Measurements from ENCODE around the gene ZNF587B. TPM values are rescaled to one million over a fixed set of nuclear protein-coding genes. Genes with fewer than 3 reads are reported as not detected.
"Not testable (repeated sequence)": the region's sequence is repeated elsewhere in the genome, so short reads cannot be mapped to it uniquely, and the experiment has no call there.

Gene ZNF587B
- total RNA-seq, 1 donor from 2014 or later, result 17.2 TPM

DNA sequence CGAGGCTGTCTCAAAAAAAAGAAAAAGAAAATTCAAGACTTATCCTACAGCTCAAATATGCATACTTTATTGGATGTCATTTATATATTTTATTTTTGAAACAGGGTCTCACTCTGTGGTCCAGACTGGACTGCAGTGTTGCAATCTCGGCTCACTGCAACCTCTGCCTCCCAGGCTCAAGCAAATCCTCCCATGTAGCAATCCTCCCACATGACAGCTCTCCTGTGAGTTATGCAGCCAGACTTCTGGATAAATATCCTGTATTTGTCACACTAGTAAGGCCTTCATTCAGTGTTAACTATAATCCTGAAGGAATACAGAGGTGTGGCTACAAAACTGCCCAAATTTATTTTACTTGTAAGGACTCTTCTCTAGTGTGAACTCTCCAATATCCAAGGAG, 22.6 kb upstream of the ZNF587B start:
- Histone ChIP-seq H3K4me1 (ENCODE audit: control insufficient read depth in 3 of 3, insufficient read depth in 3 of 3, low read length in 3 of 3) (peaks cover 0 to 2% (median under 1%) of the 10 kb centered on the region in 3 donors), H3K36me3 (ENCODE audit: control insufficient read depth in 3 of 3, insufficient read depth in 3 of 3, low read length in 3 of 3) (peaks cover 8 to 28% (median 19%) of the 10 kb centered on the region in 3 donors), H3K27ac (ENCODE audit: low read depth, low read length) (no peak overlapping the region), H3K9ac (ENCODE audit: low read depth in 1 of 3, low read length in 3 of 3) (no peak overlapping the region), H3K9me3 (ENCODE audit: control insufficient read depth in 3 of 3, low read length in 3 of 3) (no peaks in the 10 kb centered on the region), H3K4me3 (ENCODE audit: low read length in 3 of 3) (no peak overlapping the region), H3K27me3 (ENCODE audit: control insufficient read depth in 3 of 3, insufficient read depth in 3 of 3, low read length in 3 of 3) (no peaks in the 10 kb centered on the region)

DNA sequence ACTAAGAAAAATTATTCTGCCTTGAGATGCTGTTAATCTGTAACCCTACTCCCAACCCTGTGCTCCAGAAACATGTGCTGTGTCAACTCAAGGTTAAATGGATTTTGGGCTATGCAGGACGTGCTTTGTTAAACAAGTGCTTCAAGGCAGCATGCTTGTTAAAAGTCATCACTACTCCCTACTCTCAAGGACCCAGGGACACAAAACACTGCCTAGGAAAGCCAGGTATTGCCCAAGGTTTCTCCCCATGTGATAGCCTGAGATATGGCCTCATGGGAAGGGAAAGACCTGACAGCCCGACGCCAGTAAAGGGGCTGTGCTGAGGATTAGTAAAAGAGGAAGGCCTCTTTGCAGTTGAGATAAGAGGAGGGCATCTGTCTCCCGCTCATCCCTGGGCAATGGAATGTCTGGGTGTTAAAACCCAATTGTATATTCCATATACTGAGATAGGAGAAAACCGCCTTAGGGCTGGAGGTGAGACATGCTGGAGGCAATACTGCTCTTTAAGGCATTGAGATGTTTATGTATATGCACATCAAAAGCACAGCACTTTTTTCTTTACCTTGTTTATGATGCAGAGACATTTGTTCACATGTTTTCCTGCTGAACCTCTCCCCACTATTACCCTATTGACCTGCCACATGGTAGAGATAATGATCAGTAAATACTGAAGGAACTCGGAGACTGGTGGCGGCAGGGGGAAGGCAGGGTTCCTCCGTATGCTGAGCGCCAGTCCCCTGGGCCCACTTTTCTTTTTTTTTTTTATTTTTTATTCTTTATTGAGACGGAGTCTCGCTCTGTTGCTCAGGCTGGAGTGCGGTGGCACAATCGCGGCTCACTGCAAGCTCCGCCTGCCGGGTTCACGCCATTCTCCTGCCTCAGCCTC, 19.4 kb upstream of the ZNF587B start:
- Histone ChIP-seq H3K36me3 (ENCODE audit: control insufficient read depth in 3 of 3, insufficient read depth in 3 of 3, low read length in 3 of 3) (peaks cover 8 to 28% (median 19%) of the 10 kb centered on the region in 3 donors), H3K4me1 (ENCODE audit: control insufficient read depth in 3 of 3, insufficient read depth in 3 of 3, low read length in 3 of 3) (peaks cover 13 to 18% (median 17%) of the 10 kb centered on the region in 3 donors)
- not testable (repeated sequence) for H3K9ac ChIP-seq (ENCODE audit: low read depth in 1 of 3, low read length in 3 of 3); H3K9me3 ChIP-seq (ENCODE audit: control insufficient read depth in 3 of 3, low read length in 3 of 3); H3K27ac ChIP-seq (ENCODE audit: low read depth, low read length); H3K4me3 ChIP-seq (ENCODE audit: low read length in 3 of 3); H3K27me3 ChIP-seq (ENCODE audit: control insufficient read depth in 3 of 3, insufficient read depth in 3 of 3, low read length in 3 of 3)

DNA sequence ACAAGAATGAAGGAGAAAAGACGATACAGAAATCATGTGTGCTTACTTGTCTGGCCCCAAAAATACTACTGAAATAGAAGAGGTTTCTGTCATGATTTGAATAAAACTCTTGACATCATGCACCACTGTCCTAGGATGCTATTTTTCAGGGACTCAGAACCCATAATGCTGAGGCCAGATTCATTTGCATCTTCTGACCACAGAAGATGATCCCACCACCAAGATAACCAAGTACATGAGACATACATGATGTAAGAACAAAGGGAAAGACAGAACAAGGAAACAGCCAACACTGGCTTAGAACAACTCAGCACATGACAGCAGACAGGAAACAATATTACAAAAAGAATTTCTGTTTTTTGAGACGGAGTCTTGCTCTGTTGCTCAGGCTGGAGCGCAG, 17.9 kb upstream of the ZNF587B start:
- peaks cover 13 to 18% (median 17%) of the 10 kb centered on the region in 3 donors for H3K4me1 ChIP-seq (ENCODE audit: control insufficient read depth in 3 of 3, insufficient read depth in 3 of 3, low read length in 3 of 3)
- H3K27ac ChIP-seq (ENCODE audit: low read depth, low read length), result no peak overlapping the region
- H3K9me3 ChIP-seq (ENCODE audit: control insufficient read depth in 3 of 3, low read length in 3 of 3), result no peaks in the 10 kb centered on the region
- H3K4me3 ChIP-seq (ENCODE audit: low read length in 3 of 3), result no peak overlapping the region
- no peak overlapping the region for H3K9ac ChIP-seq (ENCODE audit: low read depth in 1 of 3, low read length in 3 of 3)
- H3K27me3 ChIP-seq (ENCODE audit: control insufficient read depth in 3 of 3, insufficient read depth in 3 of 3, low read length in 3 of 3), result no peaks in the 10 kb centered on the region
- H3K36me3 ChIP-seq (ENCODE audit: control insufficient read depth in 3 of 3, insufficient read depth in 3 of 3, low read length in 3 of 3), result peaks cover 5 to 28% (median 19%) of the 10 kb centered on the region in 3 donors

DNA sequence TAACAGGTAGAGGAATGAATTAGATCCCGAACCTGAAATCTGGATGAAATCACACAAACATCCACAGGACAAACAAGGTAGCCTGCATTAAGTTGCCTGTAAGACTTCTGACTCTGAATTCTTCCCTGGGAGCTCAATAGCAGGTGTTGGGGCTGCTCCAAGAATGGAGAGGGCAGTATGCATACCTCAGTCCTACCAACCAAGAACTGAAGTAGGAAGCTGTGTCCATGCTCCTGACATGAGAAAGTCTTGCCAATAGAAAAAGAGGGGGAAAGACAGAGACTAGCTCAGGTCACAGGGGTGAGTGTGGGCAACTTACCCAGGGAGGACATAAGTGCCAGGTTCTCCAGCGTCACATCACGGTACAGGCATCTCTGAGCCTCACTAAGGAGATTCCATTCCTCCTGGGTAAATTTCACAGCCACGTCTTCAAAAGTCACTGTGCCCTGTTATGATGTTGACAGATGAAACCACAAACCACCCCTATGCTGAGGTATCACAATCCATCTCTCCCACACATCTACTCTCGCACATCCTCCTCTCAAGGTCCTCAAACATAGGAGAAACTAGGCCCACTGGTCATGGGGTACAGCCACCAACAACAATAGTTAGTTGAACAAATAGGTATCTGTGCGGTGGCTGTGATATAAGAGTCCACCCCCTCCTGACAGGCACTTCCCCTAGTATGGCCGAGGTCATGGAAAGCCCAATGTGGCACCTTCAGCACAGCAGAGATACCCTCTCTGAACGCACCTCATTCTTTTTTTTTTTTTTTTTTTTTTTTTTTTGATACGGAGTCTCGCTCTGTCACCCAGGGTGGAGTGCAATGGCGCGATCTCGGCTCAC, 16.9 kb upstream of the ZNF587B start:
- H3K9me3 ChIP-seq (ENCODE audit: control insufficient read depth in 3 of 3, low read length in 3 of 3); H3K27me3 ChIP-seq (ENCODE audit: control insufficient read depth in 3 of 3, insufficient read depth in 3 of 3, low read length in 3 of 3); H3K9ac ChIP-seq (ENCODE audit: low read depth in 1 of 3, low read length in 3 of 3); H3K27ac ChIP-seq (ENCODE audit: low read depth, low read length): not testable (repeated sequence)
- Histone ChIP-seq H3K4me1 (ENCODE audit: control insufficient read depth in 3 of 3, insufficient read depth in 3 of 3, low read length in 3 of 3) (peaks cover 13 to 18% (median 17%) of the 10 kb centered on the region in 3 donors), H3K36me3 (ENCODE audit: control insufficient read depth in 3 of 3, insufficient read depth in 3 of 3, low read length in 3 of 3) (peaks cover 2 to 20% (median 12%) of the 10 kb centered on the region in 3 donors), H3K4me3 (ENCODE audit: low read length in 3 of 3) (peak overlapping the region in 1 of 3 donors; percentile 97)

DNA sequence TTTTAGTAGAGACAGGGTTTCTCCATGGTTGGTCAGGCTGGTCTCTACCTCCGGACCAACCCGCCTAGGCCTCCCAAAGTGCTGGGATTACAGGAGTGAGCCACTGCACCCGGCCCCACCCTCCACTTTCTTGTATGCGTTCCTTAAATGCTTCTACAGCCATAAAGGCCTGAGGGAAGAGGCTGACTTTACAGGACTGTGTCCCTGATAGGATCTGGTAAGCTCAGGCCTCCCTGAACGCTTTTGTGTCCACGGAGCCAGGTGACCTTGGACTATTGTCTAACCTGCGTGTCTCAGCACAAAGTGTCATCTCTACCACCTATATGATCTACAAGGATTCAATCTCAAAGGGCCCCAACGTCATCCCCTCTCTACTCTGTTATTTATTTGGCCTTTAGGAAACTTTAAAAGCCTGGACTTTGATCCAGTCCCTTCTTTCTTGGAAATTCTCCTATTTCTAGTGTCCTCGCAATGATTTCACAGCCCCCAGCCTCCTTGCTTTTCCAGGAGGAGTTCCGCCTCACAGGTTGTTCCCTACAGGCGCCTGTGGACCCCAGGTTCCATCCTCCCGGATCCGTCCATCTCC, 16.1 kb upstream of the ZNF587B start:
- no peaks in the 10 kb centered on the region for H3K27me3 ChIP-seq (ENCODE audit: control insufficient read depth in 3 of 3, insufficient read depth in 3 of 3, low read length in 3 of 3)
- peak overlapping the region; percentile 74 for H3K27ac ChIP-seq (ENCODE audit: low read depth, low read length)
- peaks cover 13 to 18% (median 17%) of the 10 kb centered on the region in 3 donors for H3K4me1 ChIP-seq (ENCODE audit: control insufficient read depth in 3 of 3, insufficient read depth in 3 of 3, low read length in 3 of 3)
- H3K9ac ChIP-seq (ENCODE audit: low read depth in 1 of 3, low read length in 3 of 3), result peak overlapping the region; percentile 91 to 97 (median 92)
- peaks cover 2 to 16% (median 9%) of the 10 kb centered on the region in 3 donors for H3K36me3 ChIP-seq (ENCODE audit: control insufficient read depth in 3 of 3, insufficient read depth in 3 of 3, low read length in 3 of 3)
- H3K9me3 ChIP-seq (ENCODE audit: control insufficient read depth in 3 of 3, low read length in 3 of 3), result no peaks in the 10 kb centered on the region
- peak overlapping the region; percentile 93 to 97 (median 93) for H3K4me3 ChIP-seq (ENCODE audit: low read length in 3 of 3)

DNA sequence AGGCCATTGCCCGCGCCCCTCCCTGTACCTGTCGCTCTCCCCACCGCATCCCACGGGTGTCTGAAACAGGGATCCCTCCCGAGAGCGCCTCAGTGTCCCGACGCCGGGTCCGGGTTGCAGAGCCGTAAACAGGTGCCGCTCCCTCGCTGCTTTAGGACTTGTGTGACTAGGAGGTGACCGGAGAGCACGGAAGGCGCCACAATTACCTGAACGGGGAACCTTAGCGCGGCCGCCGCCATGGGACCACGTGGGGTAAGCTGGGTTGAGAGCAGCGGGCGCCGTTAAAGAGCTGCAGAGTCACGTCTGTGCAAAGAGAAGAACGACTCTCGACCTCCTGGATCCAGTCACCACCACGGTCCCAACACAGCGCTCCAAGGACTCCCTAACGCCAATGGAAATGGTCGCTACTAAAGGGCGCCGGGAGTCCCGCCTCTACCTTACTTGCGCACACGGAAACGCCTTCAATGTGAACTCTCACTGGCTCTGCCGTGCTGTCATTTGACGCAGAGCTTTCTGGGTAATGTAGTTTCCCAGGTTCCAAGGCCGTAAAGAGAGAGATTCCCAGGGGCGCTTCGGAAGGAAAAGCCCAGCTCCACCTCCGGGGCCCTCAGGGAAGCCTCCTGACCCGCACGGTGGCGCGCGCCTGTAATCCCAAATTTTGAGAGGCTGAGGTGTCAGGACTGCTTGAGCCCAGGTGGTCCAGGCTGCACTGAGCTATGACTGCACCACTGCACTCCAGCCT, 15.4 kb upstream of the ZNF587B start, which contains the start of gene ZNF552:
Gene ZNF552, minus strand, starts transcription at position 409 of the 742 bp plus-strand sequence. Its CDS starts 170 bp downstream, at position 239.
- peak within 1 kb of the TSS; percentile 93 to 97 (median 93) for H3K4me3 ChIP-seq (ENCODE audit: low read length in 3 of 3)
- H3K4me1 ChIP-seq (ENCODE audit: control insufficient read depth in 3 of 3, insufficient read depth in 3 of 3, low read length in 3 of 3), result peaks cover 14 to 18% (median 17%) of the 10 kb centered on the region in 3 donors
- H3K9ac ChIP-seq (ENCODE audit: low read depth in 1 of 3, low read length in 3 of 3), result peak within 1 kb of the TSS; percentile 91 to 97 (median 92)
- H3K36me3 ChIP-seq (ENCODE audit: control insufficient read depth in 3 of 3, insufficient read depth in 3 of 3, low read length in 3 of 3), result peaks cover 3 to 10% (median 7%) of the 10 kb centered on the region in 3 donors
- H3K27me3 ChIP-seq (ENCODE audit: control insufficient read depth in 3 of 3, insufficient read depth in 3 of 3, low read length in 3 of 3), result no peaks in the 10 kb centered on the region
- H3K9me3 ChIP-seq (ENCODE audit: control insufficient read depth in 3 of 3, low read length in 3 of 3), result no peaks in the 10 kb centered on the region
- peak within 1 kb of the TSS; percentile 74 for H3K27ac ChIP-seq (ENCODE audit: low read depth, low read length)

DNA sequence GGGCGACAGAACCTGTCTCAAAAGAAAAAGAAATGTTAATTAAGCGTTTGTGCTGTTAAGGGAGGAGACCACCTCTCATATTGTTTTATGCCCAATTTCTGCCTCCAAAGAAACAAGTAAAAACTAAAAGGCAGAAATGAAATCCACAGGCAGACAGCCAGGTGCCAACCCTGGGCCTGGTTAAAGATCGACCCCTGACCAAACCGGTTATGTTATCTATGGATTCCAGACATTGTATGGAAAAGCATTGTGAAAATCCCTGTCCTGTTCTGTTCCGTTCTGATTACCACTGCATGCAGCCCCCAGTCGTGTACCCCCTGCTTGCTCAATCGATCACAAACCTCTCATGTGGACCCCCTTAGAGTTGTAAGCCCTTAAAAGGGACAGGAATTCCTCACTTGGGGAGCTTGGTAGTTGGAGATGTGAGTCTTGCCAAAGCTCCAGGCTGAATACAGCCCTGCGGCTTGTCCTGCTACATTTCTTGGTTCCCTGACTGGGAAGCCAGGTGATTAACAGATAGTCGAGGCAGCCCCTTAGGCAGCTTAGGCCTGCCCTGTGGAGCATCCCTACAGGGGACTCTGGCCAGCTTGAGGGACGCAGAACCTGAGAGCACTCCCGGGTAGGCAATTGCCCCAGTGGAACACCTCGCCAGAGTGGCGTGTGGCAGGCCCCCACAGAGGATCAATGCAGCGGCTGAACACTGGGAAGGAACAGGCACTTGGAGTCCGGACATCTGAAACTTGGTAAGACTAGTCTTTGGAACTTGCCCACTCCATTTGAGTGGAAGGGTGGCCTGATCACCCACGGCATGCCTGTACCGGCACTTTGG, 14.6 kb upstream of the ZNF587B start:
- Histone ChIP-seq H3K36me3 (ENCODE audit: control insufficient read depth in 3 of 3, insufficient read depth in 3 of 3, low read length in 3 of 3) (peaks cover 2 to 5% (median 5%) of the 10 kb centered on the region in 3 donors), H3K27ac (ENCODE audit: low read depth, low read length) (peak overlapping the region; percentile 74), H3K27me3 (ENCODE audit: control insufficient read depth in 3 of 3, insufficient read depth in 3 of 3, low read length in 3 of 3) (no peaks in the 10 kb centered on the region), H3K9ac (ENCODE audit: low read depth in 1 of 3, low read length in 3 of 3) (peak overlapping the region in 2 of 3 donors; percentile 92 to 97), H3K4me1 (ENCODE audit: control insufficient read depth in 3 of 3, insufficient read depth in 3 of 3, low read length in 3 of 3) (peaks cover 17 to 22% (median 22%) of the 10 kb centered on the region in 3 donors), H3K9me3 (ENCODE audit: control insufficient read depth in 3 of 3, low read length in 3 of 3) (no peaks in the 10 kb centered on the region), H3K4me3 (ENCODE audit: low read length in 3 of 3) (peak overlapping the region; percentile 93 to 97 (median 93))

DNA sequence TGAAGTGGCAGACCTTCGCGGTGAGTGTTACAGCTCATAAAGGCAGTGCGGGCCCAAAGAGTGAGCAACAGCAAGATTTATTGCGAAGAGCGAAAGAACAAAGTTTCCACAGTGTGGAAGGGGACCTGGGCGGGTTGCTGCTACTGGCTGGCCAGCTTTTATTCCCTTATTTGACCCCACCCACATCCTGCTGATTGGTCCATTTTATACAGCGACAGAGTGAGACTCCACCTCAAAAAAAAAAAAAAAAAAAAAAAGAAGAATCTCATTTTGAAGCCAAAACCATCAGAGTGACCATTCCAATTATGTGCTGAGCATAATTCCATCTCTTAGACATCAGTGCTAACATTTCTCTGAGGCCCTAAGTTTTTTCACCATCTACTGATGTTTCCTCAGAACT, 13.4 kb upstream of the ZNF587B start:
- Histone ChIP-seq H3K36me3 (ENCODE audit: control insufficient read depth in 3 of 3, insufficient read depth in 3 of 3, low read length in 3 of 3) (peaks cover 2 to 5% (median 4%) of the 10 kb centered on the region in 3 donors), H3K27me3 (ENCODE audit: control insufficient read depth in 3 of 3, insufficient read depth in 3 of 3, low read length in 3 of 3) (no peaks in the 10 kb centered on the region), H3K9ac (ENCODE audit: low read depth in 1 of 3, low read length in 3 of 3) (no peak overlapping the region), H3K9me3 (ENCODE audit: control insufficient read depth in 3 of 3, low read length in 3 of 3) (no peaks in the 10 kb centered on the region), H3K4me3 (ENCODE audit: low read length in 3 of 3) (no peak overlapping the region), H3K27ac (ENCODE audit: low read depth, low read length) (no peak overlapping the region), H3K4me1 (ENCODE audit: control insufficient read depth in 3 of 3, insufficient read depth in 3 of 3, low read length in 3 of 3) (peaks cover 20 to 28% (median 27%) of the 10 kb centered on the region in 3 donors)

Data from skeletal muscle tissue (tissue), 4 donors.